GM23338 (cell line): ENCODE data around the gene RHOB. TPM values are rescaled to one million over a fixed set of nuclear protein-coding genes. Genes with fewer than 3 reads are reported as not detected.

Experiments used
- ATAC-seq: fragments of 200-7000 bp; cut with Tn5 transposase; 3 replicates; pipeline ENCODE4 v1.9.1; 2020
- DNase-seq: peaks from one replicate; pipeline ENCODE4 v3.0.0-alpha.2; 2015; ENCODE audit warnings: low spot score
- H2AFZ ChIP-seq: fragments of 200-600 bp; sonication (generic); 2 replicates; pipeline ENCODE4 v1.8.0; 2016; ENCODE audit warnings: antibody characterized with exemption, mild to moderate bottlenecking, moderate library complexity
- H3F3A ChIP-seq: fragments of 200-600 bp; sonication (generic); replicated peaks from 2 replicates; pipeline ENCODE4 v1.8.0; 2017; ENCODE audit warnings: antibody characterized with exemption, mixed run types, low read depth
- H3K27ac ChIP-seq: fragments of 200-600 bp; sonication (generic); 2 replicates; pipeline ENCODE4 v1.6.1; 2016; ENCODE audit warnings: low read depth
- H3K27me3 ChIP-seq: fragments of 200-600 bp; sonication (generic); 2 replicates; pipeline ENCODE4 v1.8.0; 2016; ENCODE audit warnings: mild to moderate bottlenecking, mixed run types, moderate library complexity; ENCODE audit not compliant: insufficient read depth
- H3K36me3 ChIP-seq: fragments of 200-600 bp; sonication (generic); 2 replicates; pipeline ENCODE4 v1.8.0; 2016; ENCODE audit warnings: mild to moderate bottlenecking; ENCODE audit not compliant: insufficient read depth
- H3K4me1 ChIP-seq: fragments of 200-600 bp; sonication (generic); 2 replicates; pipeline ENCODE4 v1.8.0; 2016; ENCODE audit warnings: mild to moderate bottlenecking, moderate library complexity; ENCODE audit not compliant: insufficient read depth
- H3K4me2 ChIP-seq: fragments of 200-600 bp; sonication (generic); 2 replicates; pipeline ENCODE4 v1.7.1; 2017; ENCODE audit warnings: mixed run types
- H3K4me3 ChIP-seq: fragments of 200-600 bp; sonication (generic); 2 replicates; pipeline ENCODE4 v1.6.1; 2016; ENCODE audit warnings: mixed run types
- H3K79me2 ChIP-seq: fragments of 200-600 bp; sonication (generic); replicated peaks from 2 replicates; pipeline ENCODE4 v1.8.0; 2017; ENCODE audit warnings: mild to moderate bottlenecking; ENCODE audit not compliant: insufficient read depth
- H3K9me2 ChIP-seq: fragments of 200-600 bp; sonication (generic); 2 replicates; pipeline ENCODE4 v1.8.0; 2017; ENCODE audit not compliant: insufficient read depth
- H4K20me1 ChIP-seq: fragments of 200-600 bp; sonication (generic); replicated peaks from 2 replicates; pipeline ENCODE4 v1.8.0; 2017; ENCODE audit warnings: mild to moderate bottlenecking; ENCODE audit not compliant: insufficient read depth
- H3K27ac Mint-ChIP-seq: 2 replicates; pipeline ENCODE4 v1.8.0; 2020; ENCODE audit warnings: inconsistent platforms, mild to moderate bottlenecking, moderate library complexity, mixed read lengths
- H3K27me3 Mint-ChIP-seq: 3 replicates; pipeline ENCODE4 v1.8.0; 2022; ENCODE audit warnings: low read depth, mild to moderate bottlenecking, moderate library complexity, mixed read lengths, inconsistent platforms; ENCODE audit not compliant: insufficient read depth, poor library complexity
- H3K36me3 Mint-ChIP-seq: 3 replicates; pipeline ENCODE4 v1.8.0; 2021; ENCODE audit warnings: low read depth, mild to moderate bottlenecking, inconsistent platforms, moderate library complexity, mixed read lengths
- H3K4me1 Mint-ChIP-seq: 3 replicates; pipeline ENCODE4 v1.8.0; 2020; ENCODE audit warnings: mild to moderate bottlenecking, inconsistent platforms, mixed read lengths
- H3K4me3 Mint-ChIP-seq: 3 replicates; pipeline ENCODE4 v1.8.0; 2021; ENCODE audit warnings: moderate library complexity, mild to moderate bottlenecking, inconsistent platforms, mixed read lengths
- H3K9me3 Mint-ChIP-seq: 3 replicates; pipeline ENCODE4 v1.8.0; 2020; ENCODE audit warnings: moderate library complexity, mild to moderate bottlenecking, inconsistent platforms, mixed read lengths
- CREB1 ChIP-seq: fragments of 250-450 bp; sonication (Bioruptor Pico); IDR thresholded peaks from 2 replicates; pipeline ENCODE4 v1.5.0; 2020; ENCODE audit warnings: low read depth, mild to moderate bottlenecking, moderate library complexity
- EZH2 ChIP-seq: fragments of 200-600 bp; sonication (generic); IDR thresholded peaks from one replicate; pipeline ENCODE4 v1.8.0; 2017; ENCODE audit warnings: antibody characterized with exemption, mild to moderate bottlenecking, low read depth; ENCODE audit not compliant: unreplicated experiment
- EZH2phosphoT487 ChIP-seq: fragments of 200-600 bp; sonication (generic); IDR thresholded peaks from one replicate; pipeline ENCODE4 v1.8.1; 2018; ENCODE audit warnings: antibody characterized with exemption; ENCODE audit not compliant: unreplicated experiment
- JUNB ChIP-seq: IDR thresholded peaks from one replicate; pipeline ENCODE4 v1.6.1; 2016; ENCODE audit warnings: antibody characterized with exemption; ENCODE audit not compliant: unreplicated experiment
- ZNF114 ChIP-seq: fragments of 250-450 bp; sonication (Bioruptor Pico); IDR thresholded peaks from 2 replicates; pipeline ENCODE4 v1.5.0; 2020; ENCODE audit warnings: mild to moderate bottlenecking, moderate library complexity
- ZNF331 ChIP-seq: fragments of 250-450 bp; sonication (Bioruptor Pico); IDR thresholded peaks from 2 replicates; pipeline ENCODE4 v1.5.0; 2020; ENCODE audit warnings: low read depth, mild to moderate bottlenecking, moderate library complexity
- polyA plus RNA-seq: library from polyadenylated mRNA; unstranded; fragments of >200 nt; fragmentation: Nextera tagmentation; extraction: Ambion mirVana; gene quantifications from 2 replicates; pipeline ENCODE4 v1.2.1, GENCODE V29; 2016
- total RNA-seq: library from RNA; depleted of rRNA; stranded (reverse); fragments of >200 nt; shearing (Covaris generic); gene quantifications from 2 replicates; pipeline ENCODE4 v1.2.3, GENCODE V29; 2014
- TF ChIP-seq, protein P1 (sequence below): IDR thresholded peaks from 2 replicates; pipeline ENCODE4 v1.6.1; 2016; ENCODE audit warnings: antibody characterized with exemption
- TF ChIP-seq, protein P2 (sequence below), 2 experiments: fragments of 200-600 bp in 1 of 2; sonication (generic) in 1 of 2; conservative IDR thresholded peaks; 2 replicates each; pipeline versions ENCODE4 v1.5.1 to v1.6.1; 2016 to 2017; ENCODE audit warnings: antibody characterized with exemption in 2 of 2, low read depth in 2 of 2, mild to moderate bottlenecking in 2 of 2, moderate library complexity in 1 of 2

The RHOB gene
- total and polyA plus RNA-seq, 2 experiments from 2014 or later, result 6.6 to 26.9 TPM

DNA sequence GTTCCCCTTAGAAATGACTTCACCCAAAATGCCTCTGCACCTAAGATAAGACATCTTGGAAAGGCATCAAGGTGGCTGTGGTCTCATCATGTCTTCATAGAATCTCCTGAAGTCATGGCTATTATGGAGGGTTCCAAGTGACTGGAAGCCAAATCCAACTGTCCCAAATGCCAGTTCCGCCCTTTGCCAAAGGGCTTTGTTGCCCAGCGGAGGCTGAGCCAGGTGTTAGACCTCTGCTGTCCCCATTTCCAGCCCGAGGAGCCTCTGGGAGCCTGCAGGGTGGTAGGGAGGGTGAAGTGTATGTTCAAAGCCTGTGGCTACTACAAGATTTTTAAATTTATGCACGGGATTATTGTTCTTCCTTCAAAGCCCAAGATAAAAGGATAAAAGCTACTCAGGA, 25.7 kb downstream of the RHOB start:
- TF ChIP-seq, protein P1, sequence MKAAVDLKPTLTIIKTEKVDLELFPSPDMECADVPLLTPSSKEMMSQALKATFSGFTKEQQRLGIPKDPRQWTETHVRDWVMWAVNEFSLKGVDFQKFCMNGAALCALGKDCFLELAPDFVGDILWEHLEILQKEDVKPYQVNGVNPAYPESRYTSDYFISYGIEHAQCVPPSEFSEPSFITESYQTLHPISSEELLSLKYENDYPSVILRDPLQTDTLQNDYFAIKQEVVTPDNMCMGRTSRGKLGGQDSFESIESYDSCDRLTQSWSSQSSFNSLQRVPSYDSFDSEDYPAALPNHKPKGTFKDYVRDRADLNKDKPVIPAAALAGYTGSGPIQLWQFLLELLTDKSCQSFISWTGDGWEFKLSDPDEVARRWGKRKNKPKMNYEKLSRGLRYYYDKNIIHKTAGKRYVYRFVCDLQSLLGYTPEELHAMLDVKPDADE, result no peak
- TF ChIP-seq, protein P2, sequence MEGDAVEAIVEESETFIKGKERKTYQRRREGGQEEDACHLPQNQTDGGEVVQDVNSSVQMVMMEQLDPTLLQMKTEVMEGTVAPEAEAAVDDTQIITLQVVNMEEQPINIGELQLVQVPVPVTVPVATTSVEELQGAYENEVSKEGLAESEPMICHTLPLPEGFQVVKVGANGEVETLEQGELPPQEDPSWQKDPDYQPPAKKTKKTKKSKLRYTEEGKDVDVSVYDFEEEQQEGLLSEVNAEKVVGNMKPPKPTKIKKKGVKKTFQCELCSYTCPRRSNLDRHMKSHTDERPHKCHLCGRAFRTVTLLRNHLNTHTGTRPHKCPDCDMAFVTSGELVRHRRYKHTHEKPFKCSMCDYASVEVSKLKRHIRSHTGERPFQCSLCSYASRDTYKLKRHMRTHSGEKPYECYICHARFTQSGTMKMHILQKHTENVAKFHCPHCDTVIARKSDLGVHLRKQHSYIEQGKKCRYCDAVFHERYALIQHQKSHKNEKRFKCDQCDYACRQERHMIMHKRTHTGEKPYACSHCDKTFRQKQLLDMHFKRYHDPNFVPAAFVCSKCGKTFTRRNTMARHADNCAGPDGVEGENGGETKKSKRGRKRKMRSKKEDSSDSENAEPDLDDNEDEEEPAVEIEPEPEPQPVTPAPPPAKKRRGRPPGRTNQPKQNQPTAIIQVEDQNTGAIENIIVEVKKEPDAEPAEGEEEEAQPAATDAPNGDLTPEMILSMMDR (conservative IDR thresholded peaks at IDR 0.05; ENCODE audit: low read depth in 2 of 2), result no peak
- no peak for TF ChIP-seq EZH2
- no peak for ATAC-seq
- peaks cover 4% of the 10 kb centered on the region; the same call in 1 of the 3 replicates for H3K4me1 Mint-ChIP-seq

DNA sequence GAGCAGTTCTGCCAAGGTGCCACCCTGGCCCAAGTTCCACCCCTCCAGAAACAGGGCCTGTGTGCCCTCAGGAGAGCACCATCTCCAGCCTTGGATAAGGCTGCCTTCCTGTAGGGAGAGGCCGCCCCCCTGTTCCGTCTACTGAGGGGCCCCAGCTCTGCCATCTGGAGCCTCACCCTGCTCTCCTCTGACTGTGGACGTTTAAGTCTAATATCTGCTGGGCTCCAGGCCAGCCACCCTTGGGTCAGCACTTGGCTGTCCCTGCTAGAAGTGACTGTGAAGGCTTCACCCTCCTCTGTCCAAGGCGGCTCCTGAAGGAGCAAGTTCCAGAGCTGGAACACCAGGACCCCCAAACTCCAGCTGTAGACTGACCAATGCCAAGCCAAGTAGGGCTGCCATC, 26.3 kb downstream of the RHOB start:
- DNase-seq, result no peak
- Histone ChIP-seq H3K79me2 (no peaks in the 10 kb centered on the region), H4K20me1 (no peaks in the 10 kb centered on the region), H3K27ac (no peak overlapping the region), H3K4me3 (no peak overlapping the region), H3K36me3 (no peaks in the 10 kb centered on the region), H3K9me2 (0 out of 2 replicates have a peak, but pooled peaks cover 2% of the 10 kb centered on the region), H3K27me3 (no peaks in the 10 kb centered on the region), H2AFZ (no peak overlapping the region), H3K4me2 (no peak overlapping the region), H3K4me1 (no peaks in the 10 kb centered on the region), H3F3A (no peaks in the 10 kb centered on the region)
- no peaks in the 10 kb centered on the region for H3K36me3 Mint-ChIP-seq
- TF ChIP-seq CREB1 (CRISPR knock-in tag) (no peak), EZH2phosphoT487 (no peak)
- H3K9me3 Mint-ChIP-seq, result no peaks in the 10 kb centered on the region
- no peak overlapping the region for H3K27ac Mint-ChIP-seq
- H3K27me3 Mint-ChIP-seq, result no peaks in the 10 kb centered on the region
- no peak for ATAC-seq
- no peaks in the 10 kb centered on the region; the same call in 2 of the 3 replicates for H3K4me1 Mint-ChIP-seq
- H3K4me3 Mint-ChIP-seq, result no peak overlapping the region

More for the DNA sequence above, 25.7 kb downstream of the RHOB start:
- H3K9me2 ChIP-seq, result 0 out of 2 replicates have a peak, but pooled peaks cover 2% of the 10 kb centered on the region
- no peaks in the 10 kb centered on the region for H3K79me2 ChIP-seq
- H3K9me3 Mint-ChIP-seq, result no peaks in the 10 kb centered on the region
- H3K36me3 Mint-ChIP-seq, result no peaks in the 10 kb centered on the region
- H4K20me1 ChIP-seq, result no peaks in the 10 kb centered on the region
- H2AFZ ChIP-seq, result no peak overlapping the region
- H3K36me3 ChIP-seq, result no peaks in the 10 kb centered on the region
- no peaks in the 10 kb centered on the region for H3F3A ChIP-seq
- no peak overlapping the region for H3K4me3 ChIP-seq
- no peaks in the 10 kb centered on the region for H3K27me3 ChIP-seq
- no peak overlapping the region for H3K27ac ChIP-seq
- no peak overlapping the region for H3K27ac Mint-ChIP-seq
- no peaks in the 10 kb centered on the region for H3K4me1 ChIP-seq
- no peaks in the 10 kb centered on the region for H3K27me3 Mint-ChIP-seq
- H3K4me3 Mint-ChIP-seq, result no peak overlapping the region
- DNase-seq, result no peak
- no peak overlapping the region for H3K4me2 ChIP-seq

DNA sequence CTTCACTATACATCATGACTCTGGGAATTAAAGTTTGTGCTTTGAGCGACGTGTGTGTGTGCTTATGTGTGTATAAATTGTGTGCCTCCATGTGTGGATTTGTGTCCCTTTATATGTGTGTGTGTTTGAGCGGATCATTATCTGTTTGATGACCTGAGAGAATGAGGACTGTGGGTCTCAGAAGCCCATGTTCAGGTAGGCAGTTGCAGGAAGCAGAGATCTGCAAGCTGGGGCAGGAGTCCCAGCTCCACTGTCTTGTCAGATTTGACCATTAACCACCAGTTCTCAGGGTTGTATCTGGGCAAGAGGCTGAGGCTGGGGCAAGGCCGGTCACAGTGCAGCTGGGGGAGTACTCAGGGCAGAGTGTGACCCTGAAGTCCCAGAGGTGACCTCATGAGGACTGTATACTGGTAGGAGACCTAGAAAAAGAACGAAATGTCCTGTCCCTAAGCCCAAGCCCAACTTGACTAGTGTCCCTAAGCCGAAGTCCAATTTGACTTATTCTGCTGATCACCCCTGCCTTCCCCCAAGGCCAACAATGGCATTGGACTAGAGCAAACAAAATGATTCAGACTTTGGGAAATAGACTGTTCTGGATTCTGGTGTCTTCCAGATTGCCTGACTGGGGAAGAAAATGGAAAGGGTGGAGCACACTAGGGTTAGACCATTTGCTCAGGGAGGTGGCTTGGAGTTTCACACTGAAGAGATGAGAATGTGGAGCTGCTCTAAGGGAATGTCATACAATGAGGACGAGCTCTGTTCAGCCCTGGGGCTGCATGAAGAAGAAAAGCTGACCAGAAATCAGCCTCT, 28.1 kb downstream of the RHOB start:
- H3K4me3 Mint-ChIP-seq, result no peak overlapping the region
- H3K27me3 Mint-ChIP-seq, result no peaks in the 10 kb centered on the region
- no peaks in the 10 kb centered on the region for H3K36me3 Mint-ChIP-seq
- Histone ChIP-seq H3K36me3 (no peaks in the 10 kb centered on the region), H3K27me3 (no peaks in the 10 kb centered on the region), H3K4me1 (no peaks in the 10 kb centered on the region), H3K4me2 (no peak overlapping the region), H3K4me3 (no peak overlapping the region), H3K27ac (no peak overlapping the region), H3K79me2 (no peaks in the 10 kb centered on the region), H2AFZ (peak overlapping the region; percentile 43; the same call in 1 of the 2 replicates), H4K20me1 (no peaks in the 10 kb centered on the region), H3F3A (no peaks in the 10 kb centered on the region), H3K9me2 (0 out of 2 replicates have a peak, but pooled peaks cover 2% of the 10 kb centered on the region)
- DNase-seq, result no peak
- H3K4me1 Mint-ChIP-seq, result no peaks in the 10 kb centered on the region
- ATAC-seq, result no peak
- no peaks in the 10 kb centered on the region for H3K9me3 Mint-ChIP-seq
- no peak overlapping the region for H3K27ac Mint-ChIP-seq
- TF ChIP-seq, protein P1, result no peak
- TF ChIP-seq ZNF114 (CRISPR knock-in tag), result no peak
- TF ChIP-seq ZNF331 (CRISPR knock-in tag), result no peak
- TF ChIP-seq, protein P2 (conservative IDR thresholded peaks at IDR 0.05; ENCODE audit: low read depth in 2 of 2), result no peak
- TF ChIP-seq CREB1 (CRISPR knock-in tag), result no peak
- TF ChIP-seq JUNB, result no peak
